ENCODE measurements around the gene KPTN.

Gene KPTN

DNA sequence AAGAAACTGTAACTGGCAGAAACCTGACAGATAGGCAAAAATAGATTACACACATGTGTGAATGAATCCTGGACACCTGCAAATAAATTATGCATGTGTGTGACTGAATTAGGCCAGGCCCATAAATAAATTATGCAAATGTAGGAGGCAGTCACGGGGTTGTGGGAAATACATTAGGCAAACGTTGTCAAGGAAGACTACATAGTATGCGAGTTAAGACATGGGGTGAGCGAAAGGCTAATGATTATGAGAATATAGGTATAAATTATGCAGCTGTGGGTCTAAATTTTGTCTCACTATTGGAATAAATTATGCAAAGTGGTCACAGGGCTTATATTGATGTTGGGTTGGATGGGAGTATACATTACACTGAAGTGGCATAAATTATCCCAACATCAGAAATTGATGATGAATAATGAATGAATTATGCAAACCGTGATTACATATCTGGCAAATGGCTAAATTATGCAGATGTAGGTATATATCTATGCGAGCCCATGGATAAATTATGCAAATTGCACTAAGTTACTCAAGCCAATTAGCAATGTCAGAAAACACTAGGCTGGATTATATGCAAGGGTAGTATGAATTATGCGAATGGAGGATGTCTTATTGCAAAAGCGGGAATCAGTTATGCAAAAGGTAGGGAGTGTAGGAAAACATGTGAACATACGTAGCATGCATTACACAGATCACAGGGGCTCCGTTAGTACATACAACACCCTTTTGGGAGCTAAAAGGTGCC, 19.2 kb downstream of the KPTN start:
- no peak for DNase-seq

DNA sequence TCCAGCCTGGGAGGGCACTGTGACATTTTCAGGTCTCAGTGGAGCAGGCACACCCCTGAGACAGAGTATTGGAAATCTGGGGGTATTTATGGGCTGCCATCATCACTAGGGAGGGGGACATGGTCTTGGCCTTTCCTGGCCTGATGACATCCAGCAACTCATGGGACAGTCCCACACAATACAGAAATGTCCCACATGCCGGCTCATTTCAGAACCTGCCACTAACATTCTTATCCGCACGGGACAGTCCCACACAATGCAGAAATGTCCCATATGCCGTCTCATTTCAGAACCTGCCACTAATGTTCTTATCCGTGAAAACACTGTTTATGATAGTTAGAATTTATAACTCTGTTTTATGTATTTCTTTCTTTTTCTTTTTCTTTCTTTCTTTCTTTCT, 22.1 kb downstream of the KPTN start:
- DNase-seq, result no peak

GRCh38 chr19:47459477-47459876, 24.5 kb downstream of the KPTN start:
- DNase-seq, result no peak

DNA sequence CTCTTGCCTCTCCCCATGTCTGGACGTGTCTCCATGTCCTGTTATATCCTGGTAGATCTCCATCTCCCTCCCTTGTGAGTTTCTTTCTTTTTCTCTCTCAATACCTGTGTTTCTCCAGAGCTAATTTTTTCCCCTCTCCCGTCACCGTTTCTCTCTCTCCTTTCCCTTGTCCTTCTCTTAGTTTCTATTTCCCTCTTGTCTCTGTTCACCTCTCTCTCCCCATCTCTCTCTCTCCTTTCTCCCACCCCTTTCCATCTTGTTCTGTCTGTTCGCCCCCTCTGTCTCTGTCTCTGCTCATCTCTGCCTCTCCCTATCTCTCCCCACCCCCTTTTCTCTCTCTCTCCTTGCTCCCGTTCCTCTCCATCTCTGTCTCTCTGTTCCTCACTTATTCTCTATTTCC, 25.3 kb downstream of the KPTN start:
- DNase-seq, result no peak

DNA sequence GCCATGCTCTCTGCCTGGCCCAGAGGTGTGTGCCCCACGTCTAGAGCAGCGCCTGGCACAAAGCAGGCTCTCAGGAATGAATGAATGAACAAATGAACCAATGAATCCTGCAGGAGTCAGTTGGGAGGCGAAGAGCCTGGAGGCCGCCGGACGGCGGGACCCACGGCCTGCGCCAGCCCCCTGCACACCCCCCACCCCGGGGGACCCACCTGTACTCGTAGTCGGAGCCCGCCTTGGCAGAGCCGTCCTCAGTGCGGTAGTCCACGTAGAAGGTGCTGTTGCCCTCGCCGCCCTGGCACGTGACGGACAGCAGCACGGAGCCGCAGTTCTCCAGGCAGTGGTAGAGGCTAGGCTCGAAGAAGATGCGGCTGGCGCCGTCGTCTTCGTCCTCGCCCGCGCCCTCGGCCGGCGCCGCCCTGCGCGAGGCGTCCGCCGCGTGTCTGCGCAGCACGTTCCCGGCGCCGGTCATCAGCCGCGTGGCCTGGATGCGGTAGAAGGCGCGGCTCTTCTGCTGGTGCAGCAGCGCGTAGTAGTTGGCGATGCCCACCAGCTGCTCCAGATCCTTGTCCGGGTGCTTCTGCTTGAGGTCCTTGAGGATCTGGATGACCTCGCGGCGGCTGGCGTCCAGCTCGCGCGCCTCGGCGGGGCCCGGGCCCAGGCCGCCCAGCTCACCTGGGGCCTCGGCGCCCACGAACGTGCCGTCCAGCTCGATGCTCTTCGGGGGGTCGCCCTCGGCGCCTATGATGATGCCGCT, 27.1 kb downstream of the KPTN start:
- DNase-seq, result no peak

DNA sequence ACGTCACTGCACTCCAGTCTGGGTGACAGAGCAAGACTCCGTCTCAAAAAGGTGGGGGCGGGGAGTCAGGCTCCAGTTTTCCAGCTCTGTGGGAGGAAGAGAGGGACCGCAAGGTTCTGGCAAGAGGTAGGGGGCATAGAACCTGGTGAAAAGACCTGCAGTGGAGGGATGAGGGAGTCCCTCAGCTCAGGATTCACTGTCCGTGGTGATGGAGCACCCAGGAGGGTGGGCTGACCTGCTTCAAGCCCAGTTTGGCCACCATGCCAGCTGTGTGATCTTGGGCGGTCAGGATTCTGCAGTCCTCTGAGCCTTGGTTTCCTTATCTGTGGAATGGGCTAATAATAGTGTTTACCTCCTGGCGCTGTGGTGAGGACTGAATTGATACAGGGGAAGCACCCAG, 33.5 kb downstream of the KPTN start:
- DNase-seq, result no peak

GRCh38 chr19:47448360-47448727, 35.7 kb downstream of the KPTN start:
- DNase-seq, result no peak

GRCh38 chr19:47447470-47448359, 36.3 kb downstream of the KPTN start:
- peak; percentile 57 for DNase-seq

- DNase-seq, result no peak
These were observed 37.2 kb downstream of the KPTN start for GRCh38 chr19:47446534-47447469.

DNA sequence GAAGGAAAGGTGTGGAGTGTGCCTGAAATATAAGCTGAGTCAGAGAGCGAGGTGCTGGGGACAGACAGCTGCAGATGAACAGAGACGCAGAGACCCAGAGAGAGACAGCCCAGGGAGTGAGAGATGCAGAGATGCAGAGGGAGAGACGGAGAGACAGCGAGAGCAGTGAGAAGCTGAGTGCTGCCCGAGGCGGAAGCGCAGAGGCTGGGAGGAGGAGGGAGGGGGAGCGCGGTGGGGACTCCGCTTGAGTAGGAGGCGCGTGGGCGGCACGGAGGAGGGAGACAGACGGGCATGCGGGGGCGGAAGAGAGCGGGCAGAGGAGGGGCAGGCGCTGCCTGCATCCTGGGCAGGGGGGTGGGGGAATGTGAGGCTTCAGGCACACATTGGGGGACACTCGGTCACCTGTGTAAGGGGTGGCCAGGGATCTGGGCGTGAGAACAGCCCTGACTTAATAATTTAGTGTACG, 38.0 kb downstream of the KPTN start:
- DNase-seq, result peak; percentile 66

DNA sequence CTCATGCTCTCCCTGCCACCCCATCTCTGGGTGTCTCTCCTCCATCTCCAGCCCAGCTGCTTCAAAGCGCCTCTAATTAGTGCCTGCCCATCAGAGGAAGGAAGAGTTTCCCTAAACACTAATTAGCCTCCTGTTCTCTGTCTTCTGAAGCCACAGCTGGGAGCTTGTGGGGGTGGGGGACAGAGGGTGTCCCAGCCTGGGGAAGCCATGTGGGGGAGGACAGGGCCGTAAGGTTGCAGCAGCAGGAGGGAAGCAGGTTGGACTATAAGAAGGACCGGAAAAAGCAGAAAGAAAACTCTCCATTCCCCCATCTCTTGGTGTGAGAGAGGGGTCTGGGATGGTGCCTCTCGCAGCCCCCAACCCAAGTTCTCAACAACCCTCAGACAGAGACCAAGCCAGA, 38.5 kb downstream of the KPTN start:
- no peak for DNase-seq

GRCh38 chr19:47444388-47444821, 39.6 kb downstream of the KPTN start:
- peak; percentile 33 for DNase-seq

- DNase-seq, result no peak
These were observed 40.7 kb downstream of the KPTN start for GRCh38 chr19:47443331-47443730.

- DNase-seq, result no peak
These were observed 45.2 kb downstream of the KPTN start for GRCh38 chr19:47438793-47439220.

GRCh38 chr19:47437500-47437899, 46.5 kb downstream of the KPTN start:
- no peak for DNase-seq

DNA sequence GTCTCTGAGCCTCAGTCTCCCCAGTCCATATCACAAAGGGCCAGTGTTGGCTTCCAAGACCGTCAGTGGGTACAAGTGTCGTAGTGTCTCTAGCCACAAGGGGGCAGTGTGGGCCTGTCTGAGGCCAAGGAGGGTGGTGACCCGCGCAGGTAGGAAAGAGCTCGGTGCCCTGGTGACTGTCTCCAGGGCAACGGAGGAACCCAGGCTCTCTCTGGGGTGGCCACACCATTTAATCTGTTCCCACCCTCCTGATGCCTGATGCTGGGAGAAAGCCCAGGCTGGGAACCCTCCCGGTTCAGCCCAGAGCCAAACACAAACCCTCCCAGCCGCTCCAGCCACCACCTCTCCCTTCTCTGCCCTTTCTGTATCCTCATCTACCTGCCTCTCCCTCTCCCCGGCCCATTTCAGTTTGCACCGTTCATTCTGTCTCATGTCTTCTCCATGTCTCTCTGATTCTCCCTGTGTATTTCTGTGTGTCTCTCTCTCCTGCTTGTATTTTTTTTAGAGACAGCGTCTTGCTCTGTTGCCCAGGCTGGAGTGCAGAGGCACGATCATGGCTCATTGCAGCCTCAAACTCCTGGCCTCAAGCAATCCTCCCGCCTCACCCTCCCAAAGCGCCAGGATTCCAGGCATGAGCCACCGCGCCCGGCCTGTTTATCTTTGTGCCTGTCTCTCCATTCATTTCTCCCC, 47.2 kb downstream of the KPTN start:
- DNase-seq, result peak; percentile 84

DNA sequence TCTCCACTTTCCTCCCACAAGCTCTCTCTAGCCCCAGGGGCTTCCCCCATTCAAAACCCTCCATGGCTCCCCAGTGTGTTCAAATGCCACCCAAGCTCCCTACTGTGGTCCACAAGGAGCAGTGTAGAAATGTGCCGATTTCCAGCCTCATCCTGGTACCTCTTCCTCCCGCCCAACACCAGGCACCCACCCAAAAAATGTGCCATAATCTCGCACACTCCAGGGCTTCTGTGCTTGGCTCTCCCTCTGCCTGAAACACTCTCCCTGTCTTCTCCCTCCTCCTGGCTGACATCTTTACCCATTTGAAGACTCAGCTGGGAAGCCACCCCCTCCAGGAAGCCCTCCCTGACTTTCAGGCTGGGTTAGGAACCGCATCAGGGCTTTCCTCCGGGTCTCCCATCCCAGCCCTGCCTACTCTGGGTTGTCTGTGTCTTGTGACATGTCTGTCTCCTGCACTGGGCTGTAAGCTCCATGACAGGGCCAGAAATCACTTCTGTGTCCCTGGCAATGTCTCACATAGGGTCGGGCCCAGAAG, 48.1 kb downstream of the KPTN start:
- no peak for DNase-seq

DNA sequence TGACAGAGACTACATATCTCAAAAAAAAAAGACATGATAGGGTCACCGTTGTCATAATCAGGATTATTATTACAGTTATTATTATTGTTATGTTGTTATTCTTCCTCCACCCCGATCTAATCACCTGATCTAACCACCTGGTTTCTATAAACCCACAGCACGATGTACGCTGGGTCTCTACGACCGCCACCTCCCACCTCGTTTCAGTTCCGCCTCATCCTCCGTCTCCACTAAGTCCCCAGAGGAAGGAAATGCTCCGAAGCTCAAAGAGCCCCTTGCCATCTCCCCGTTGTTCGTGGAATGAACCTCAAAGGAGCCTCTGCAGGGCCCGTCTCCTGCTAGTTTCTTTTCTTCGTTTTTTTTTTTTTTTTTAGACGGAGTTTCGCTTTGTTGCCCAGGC, 48.8 kb downstream of the KPTN start:
- no peak for DNase-seq

DNA sequence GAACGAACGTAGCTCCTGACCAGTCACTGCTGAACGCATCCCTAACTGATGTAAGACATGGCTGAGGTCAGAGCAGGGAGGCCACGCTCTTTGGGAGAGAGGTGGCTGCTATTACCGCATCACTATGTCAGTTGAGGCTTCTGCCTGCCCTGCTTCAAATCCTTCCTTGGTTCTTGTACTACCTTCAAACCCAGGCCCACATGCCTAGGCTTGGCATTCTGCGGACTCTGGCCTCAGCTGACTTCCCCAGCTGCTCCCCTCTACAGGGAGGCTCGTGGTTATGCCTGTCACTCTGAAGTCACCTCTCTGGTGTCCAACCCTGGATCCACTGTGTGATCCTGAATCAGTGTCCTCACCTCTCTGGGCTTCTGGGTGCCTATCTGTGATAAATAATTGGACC, 49.9 kb downstream of the KPTN start:
- DNase-seq, result no peak

- DNase-seq, result no peak
These were observed 50.9 kb downstream of the KPTN start for GRCh38 chr19:47433121-47433520.

- no peak for DNase-seq
These were observed 51.5 kb downstream of the KPTN start for GRCh38 chr19:47432499-47432898.

Measured in stimulated activated CD4-positive, alpha-beta T cell treated with anti-CD3 and anti-CD28 coated beads, Interleukin-4, amount 100 ng/mL, for 1 hour (primary cell).